Measurements from ENCODE around the gene ITGA2. TPM values are rescaled to one million over a fixed set of nuclear protein-coding genes. Genes with fewer than 3 reads are reported as not detected.

The ITGA2 gene
- total RNA-seq, 1 donor from 2014 or later: 18.4 TPM

- intact Hi-C loops (cut with DNase I): loop anchor here (10.0 kb wide), 1 partner anchor 155 kb away; no protein-coding TSS in a partner anchor
- H3K4me1 ChIP-seq: no peaks in the 10 kb centered on the region
- no peaks in the 10 kb centered on the region for H3K9me3 ChIP-seq
- no peak for DNase-seq (ENCODE audit: extremely low spot score in 2 of 2)
- no peak overlapping the region for H3K4me3 ChIP-seq
- TF ChIP-seq POLR2A (IDR thresholded peaks at IDR 0.05): no peak
- TF ChIP-seq POLR2AphosphoS5 (IDR thresholded peaks at IDR 0.05; ENCODE audit: insufficient read depth in 1 of 2, low read depth in 1 of 2): no peak
- TF ChIP-seq CTCF (IDR thresholded peaks at IDR 0.05): no peak
- no peaks in the 10 kb centered on the region for H3K27me3 ChIP-seq
- no peak overlapping the region for H3K27ac ChIP-seq
- peaks cover 0 to 57% of the 10 kb centered on the region in 2 donors for H3K36me3 ChIP-seq
Measured at GRCh38 chr5:53099546-53099945, 110.4 kb downstream of the ITGA2 start.

GRCh38 chr5:53100606-53101005 lies 111.5 kb downstream of the ITGA2 start:
- Histone ChIP-seq H3K4me1 (no peaks in the 10 kb centered on the region), H3K9me3 (no peaks in the 10 kb centered on the region), H3K27me3 (no peaks in the 10 kb centered on the region), H3K27ac (no peak overlapping the region), H3K36me3 (peaks cover 0 to 57% of the 10 kb centered on the region in 2 donors), H3K4me3 (no peak overlapping the region)
- no peak for DNase-seq (ENCODE audit: extremely low spot score in 2 of 2)
- intact Hi-C loops (cut with DNase I): no loop called here
- TF ChIP-seq CTCF (IDR thresholded peaks at IDR 0.05) (no peak), POLR2AphosphoS5 (IDR thresholded peaks at IDR 0.05; ENCODE audit: insufficient read depth in 1 of 2, low read depth in 1 of 2) (no peak), POLR2A (IDR thresholded peaks at IDR 0.05) (no peak)

GRCh38 chr5:53105611-53106300 lies 116.6 kb downstream of the ITGA2 start:
- no peak for DNase-seq (ENCODE audit: extremely low spot score in 2 of 2)
- intact Hi-C loops (cut with DNase I): no loop called here
- TF ChIP-seq CTCF (IDR thresholded peaks at IDR 0.05) (no peak), POLR2AphosphoS5 (IDR thresholded peaks at IDR 0.05; ENCODE audit: insufficient read depth in 1 of 2, low read depth in 1 of 2) (no peak), POLR2A (IDR thresholded peaks at IDR 0.05) (no peak)
- H3K9me3 ChIP-seq: no peaks in the 10 kb centered on the region
- no peaks in the 10 kb centered on the region for H3K27me3 ChIP-seq
- H3K4me1 ChIP-seq: peaks cover 16% of the 10 kb centered on the region
- no peak overlapping the region for H3K27ac ChIP-seq
- no peak overlapping the region for H3K4me3 ChIP-seq
- peaks cover 0 to 16% of the 10 kb centered on the region in 2 donors for H3K36me3 ChIP-seq

GRCh38 chr5:53109056-53109442 lies 119.9 kb downstream of the ITGA2 start:
- DNase-seq (ENCODE audit: extremely low spot score in 2 of 2): no peak
- TF ChIP-seq CTCF (IDR thresholded peaks at IDR 0.05) (no peak), POLR2AphosphoS5 (IDR thresholded peaks at IDR 0.05; ENCODE audit: insufficient read depth in 1 of 2, low read depth in 1 of 2) (peak in 1 of 2 donors; percentile 55)
- H3K4me1 ChIP-seq: peaks cover 16% of the 10 kb centered on the region

GRCh38 chr5:53109443-53110127 lies 120.4 kb downstream of the ITGA2 start, which contains the start of gene MOCS2:
MOCS2 (minus strand) TSS chr5:53109757; CDS start chr5:53107174, 2,583 bp downstream.
- Histone ChIP-seq H3K27me3 (no peaks in the 10 kb centered on the region), H3K9me3 (no peaks in the 10 kb centered on the region), H3K36me3 (no peaks in the 10 kb centered on the region), H3K4me1 (peaks cover 16% of the 10 kb centered on the region), H3K27ac (peak within 1 kb of the TSS; percentile 75), H3K4me3 (peak within 1 kb of the TSS; percentile 58 to 83)
- peak; percentile 91 to 97 for DNase-seq (ENCODE audit: extremely low spot score in 2 of 2)
- peak in 1 of 2 donors; percentile 74 for TF ChIP-seq POLR2A (IDR thresholded peaks at IDR 0.05)
- TF ChIP-seq POLR2AphosphoS5 (IDR thresholded peaks at IDR 0.05; ENCODE audit: insufficient read depth in 1 of 2, low read depth in 1 of 2): peak; percentile 66 to 84
- TF ChIP-seq CTCF (IDR thresholded peaks at IDR 0.05): no peak
- intact Hi-C loops (cut with DNase I): no loop called here

More at GRCh38 chr5:53109056-53109442, 119.9 kb downstream of the ITGA2 start:
- intact Hi-C loops (cut with DNase I): no loop called here
- Histone ChIP-seq H3K27me3 (no peaks in the 10 kb centered on the region), H3K27ac (peak overlapping the region; percentile 75), H3K4me3 (peak overlapping the region; percentile 58 to 83), H3K36me3 (no peaks in the 10 kb centered on the region), H3K9me3 (no peaks in the 10 kb centered on the region)
